ENCODE data around the gene PATZ1. TPM values are rescaled to one million over a fixed set of nuclear protein-coding genes. Genes with fewer than 3 reads are reported as not detected.
"Not testable (repeated sequence)": the region's sequence is repeated elsewhere in the genome, so short reads cannot be mapped to it uniquely, and the experiment has no call there.

Gene PATZ1, protein sequence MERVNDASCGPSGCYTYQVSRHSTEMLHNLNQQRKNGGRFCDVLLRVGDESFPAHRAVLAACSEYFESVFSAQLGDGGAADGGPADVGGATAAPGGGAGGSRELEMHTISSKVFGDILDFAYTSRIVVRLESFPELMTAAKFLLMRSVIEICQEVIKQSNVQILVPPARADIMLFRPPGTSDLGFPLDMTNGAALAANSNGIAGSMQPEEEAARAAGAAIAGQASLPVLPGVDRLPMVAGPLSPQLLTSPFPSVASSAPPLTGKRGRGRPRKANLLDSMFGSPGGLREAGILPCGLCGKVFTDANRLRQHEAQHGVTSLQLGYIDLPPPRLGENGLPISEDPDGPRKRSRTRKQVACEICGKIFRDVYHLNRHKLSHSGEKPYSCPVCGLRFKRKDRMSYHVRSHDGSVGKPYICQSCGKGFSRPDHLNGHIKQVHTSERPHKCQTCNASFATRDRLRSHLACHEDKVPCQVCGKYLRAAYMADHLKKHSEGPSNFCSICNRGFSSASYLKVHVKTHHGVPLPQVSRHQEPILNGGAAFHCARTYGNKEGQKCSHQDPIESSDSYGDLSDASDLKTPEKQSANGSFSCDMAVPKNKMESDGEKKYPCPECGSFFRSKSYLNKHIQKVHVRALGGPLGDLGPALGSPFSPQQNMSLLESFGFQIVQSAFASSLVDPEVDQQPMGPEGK
- 10 to 100 TPM; 15.7 to 18.0 (median 17.7) TPM for total RNA-seq

- peak; percentile 66 for ATAC-seq
- Histone ChIP-seq H3K4me1 (peaks cover 0 to 53% (median 41%) of the 10 kb centered on the region in 3 donors), H3K4me3 (peak within 1 kb of the TSS; percentile 74 to 77), H3K27ac (peak within 1 kb of the TSS; percentile 59 to 93 (median 83)), H3K27me3 (no peaks in the 10 kb centered on the region), H3K9me3 (no peaks in the 10 kb centered on the region), H3K36me3 (peaks cover 0 to 16% of the 10 kb centered on the region in 2 donors)
- peak in 1 of 2 donors; percentile 5 for TF ChIP-seq POLR2A (IDR thresholded peaks at IDR 0.05)
- TF ChIP-seq CTCF (IDR thresholded peaks at IDR 0.05): no peak
- no peak for TF ChIP-seq EP300 (IDR thresholded peaks at IDR 0.05)
- TF ChIP-seq POLR2AphosphoS5 (IDR thresholded peaks at IDR 0.05): peak; percentile 21
- WGBS, 2 donors (ENCODE audit: low coverage in 1 of 2): no CpG with 5 or more reads among the region's 41 CpGs
Measured at GRCh38 chr22:31346255-31346732, at the start of gene PATZ1. PATZ1 (minus strand) TSS chr22:31346346; CDS start chr22:31345602, 744 bp downstream.

- no peak overlapping the region for H3K27ac ChIP-seq
- no peaks in the 10 kb centered on the region for H3K36me3 ChIP-seq
- H3K27me3 ChIP-seq: no peaks in the 10 kb centered on the region
- TF ChIP-seq POLR2A (IDR thresholded peaks at IDR 0.05) (no peak), EP300 (IDR thresholded peaks at IDR 0.05) (no peak), POLR2AphosphoS5 (IDR thresholded peaks at IDR 0.05) (no peak), CTCF (IDR thresholded peaks at IDR 0.05) (no peak)
- peaks cover 0 to 10% (median 0%) of the 10 kb centered on the region in 3 donors for H3K4me1 ChIP-seq
- WGBS, 2 donors (ENCODE audit: low coverage in 1 of 2): 72 to 80% methylated on average over 2 to 3 of the region's 3 CpGs
- no peaks in the 10 kb centered on the region for H3K9me3 ChIP-seq
- ATAC-seq: no peak
- no peak overlapping the region for H3K4me3 ChIP-seq
Measured at GRCh38 chr22:31394326-31394725, 48.2 kb upstream of the PATZ1 start.

DNA sequence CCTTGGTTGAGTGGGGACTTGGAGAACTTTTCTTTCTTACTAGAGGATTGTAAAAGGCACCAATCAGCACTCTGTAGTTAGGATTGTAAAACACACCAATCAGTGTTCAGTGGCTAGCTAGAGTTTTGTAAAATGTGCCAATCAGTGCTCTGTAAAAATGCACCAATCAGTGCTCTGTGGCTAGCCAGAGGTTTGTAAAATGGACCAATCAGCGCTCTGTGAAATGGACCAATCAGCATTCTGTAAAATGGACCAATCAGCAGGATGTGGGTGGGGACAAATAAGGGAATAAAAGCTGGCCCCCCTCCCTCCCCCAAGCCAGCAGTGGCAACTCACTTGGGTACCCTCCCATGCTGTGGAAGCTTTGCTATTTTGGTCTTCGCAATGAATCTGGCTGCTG is 47.7 kb upstream of the PATZ1 start:
- Histone ChIP-seq H3K27ac (no peak overlapping the region), H3K4me3 (no peak overlapping the region), H3K9me3 (no peaks in the 10 kb centered on the region), H3K4me1 (peaks cover 0 to 7% (median 0%) of the 10 kb centered on the region in 3 donors), H3K27me3 (no peaks in the 10 kb centered on the region), H3K36me3 (no peaks in the 10 kb centered on the region)
- 86 to 90% methylated on average over 1 to 2 of the region's 2 CpGs for WGBS, 2 donors (ENCODE audit: low coverage in 1 of 2)
- TF ChIP-seq CTCF (IDR thresholded peaks at IDR 0.05): no peak
- ATAC-seq: no peak

DNA sequence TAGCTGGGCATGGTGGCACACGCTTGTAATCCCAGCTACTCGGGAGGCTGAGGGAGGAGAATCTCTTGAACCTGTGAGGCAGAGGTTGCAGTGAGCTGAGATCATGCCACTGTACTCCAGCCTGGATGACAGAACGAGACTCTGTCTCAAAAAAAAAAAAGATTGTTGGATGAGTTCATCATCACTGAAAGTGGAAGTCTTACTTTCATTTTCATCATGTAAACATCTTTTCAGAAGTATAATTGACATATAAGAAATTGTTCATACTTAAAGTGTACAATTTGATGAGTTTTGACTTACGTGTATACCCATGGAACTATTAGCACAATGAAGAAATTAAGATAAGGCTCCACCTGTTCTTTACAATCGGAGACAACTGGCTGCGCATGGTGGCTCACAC is 32.5 kb upstream of the PATZ1 start:
- 33 to 83% methylated on average over 2 to 5 of the region's 6 CpGs for WGBS, 2 donors (ENCODE audit: low coverage in 1 of 2)

DNA sequence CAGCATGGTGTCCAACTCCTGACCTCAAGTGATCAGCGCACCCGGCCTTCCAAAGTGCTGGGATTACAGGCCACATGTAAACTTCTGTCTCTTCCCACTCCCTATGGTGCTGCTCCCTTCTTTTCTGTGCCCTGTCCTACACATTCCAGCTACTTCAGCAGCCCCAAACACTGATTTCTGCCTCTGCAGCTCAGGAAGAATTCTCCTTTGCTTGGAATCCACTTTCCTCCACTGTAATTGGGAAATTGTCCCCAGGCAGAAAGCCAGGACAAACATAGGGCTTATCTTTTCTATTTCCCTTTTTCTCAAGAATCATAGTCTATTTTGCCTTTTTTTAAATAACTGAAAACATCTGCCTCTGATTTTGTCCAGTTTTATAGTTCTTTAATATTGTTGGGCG is 32.0 kb upstream of the PATZ1 start:
- H3K27me3 ChIP-seq: no peaks in the 10 kb centered on the region
- no peaks in the 10 kb centered on the region for H3K4me1 ChIP-seq
- no peaks in the 10 kb centered on the region for H3K36me3 ChIP-seq
- 77 to 80% methylated on average over 2 of the region's 3 CpGs for WGBS, 2 donors (ENCODE audit: low coverage in 1 of 2)
- TF ChIP-seq POLR2AphosphoS5 (IDR thresholded peaks at IDR 0.05) (no peak), CTCF (IDR thresholded peaks at IDR 0.05) (no peak), POLR2A (IDR thresholded peaks at IDR 0.05) (no peak), EP300 (IDR thresholded peaks at IDR 0.05) (no peak)
- no peak overlapping the region for H3K27ac ChIP-seq
- H3K4me3 ChIP-seq: no peak overlapping the region
- no peaks in the 10 kb centered on the region for H3K9me3 ChIP-seq
- ATAC-seq: no peak

More for the DNA sequence above, 32.5 kb upstream of the PATZ1 start:
- H3K4me1 ChIP-seq, H3K9me3 ChIP-seq, ATAC-seq, H3K27ac ChIP-seq, H3K27me3 ChIP-seq, H3K4me3 ChIP-seq, H3K36me3 ChIP-seq: not testable (repeated sequence)
